ENCODE data around the gene ELP5. TPM values are rescaled to one million over a fixed set of nuclear protein-coding genes. Genes with fewer than 3 reads are reported as not detected.

Gene ELP5
- total and polyA plus RNA-seq, 2 donors (not counting 3 experiments of a cell fraction or from before 2014, with no cell fraction given), result 44.4 to 54.7 TPM

- Histone ChIP-seq H3K9ac (replicated peaks; ENCODE audit: extremely low read depth, insufficient read depth, low read length) (no peak overlapping the region), H3K4me1 (ENCODE audit: control insufficient read depth, extremely low read depth, insufficient read depth, low read length) (peaks cover 39% of the 10 kb centered on the region), H3K36me3 (ENCODE audit: control insufficient read depth in 2 of 2, extremely low read depth in 1 of 2, insufficient read depth in 2 of 2, low read length in 2 of 2) (no peaks in the 10 kb centered on the region), H2AFZ (ENCODE audit: low read depth, low read length) (no peak overlapping the region), H4K20me1 (replicated peaks; ENCODE audit: control insufficient read depth, extremely low read depth, insufficient read depth, low read length) (no peaks in the 10 kb centered on the region), H3K4me3 (replicated peaks in 1 of 3; ENCODE audit: insufficient read depth in 1 of 3, low read depth in 1 of 3, low read length in 3 of 3) (peak overlapping the region in 1 of 3 experiments; percentile 52), H3K27me3 (ENCODE audit: control insufficient read depth in 2 of 2, insufficient read depth in 2 of 2, low read length in 2 of 2) (no peaks in the 10 kb centered on the region), H3K79me2 (ENCODE audit: control insufficient read depth, insufficient read depth, low read length) (peaks cover 20% of the 10 kb centered on the region), H3K9me3 (replicated peaks; ENCODE audit: control insufficient read depth, insufficient read depth, low read length) (no peaks in the 10 kb centered on the region), H3K27ac (ENCODE audit: insufficient read depth, low read depth, low read length) (no peak overlapping the region), H3K9me1 (replicated peaks; ENCODE audit: control insufficient read depth, extremely low read depth, insufficient read depth, low read length) (no peaks in the 10 kb centered on the region), H3K4me2 (ENCODE audit: insufficient read depth, low read length) (peak overlapping the region; percentile 58)
- dilution Hi-C loops (cut with MboI; ENCODE audit: extremely low pct_ligation_motif_present, low sequenced_read_pairs), result no loop called here
- DNase-seq (ENCODE audit: low read depth, low spot score), result no peak
- CTCF ChIA-PET, result interaction anchor here (0.6 to 1.5 kb wide), 3 partner anchors 114 to 189 kb away, joined by 3 to 4 read pairs (median 4); no protein-coding TSS in a partner anchor
- POLR2A ChIA-PET, result interaction anchor here (0.6 kb wide), 1 partner anchor 42 kb away, joined by 4 read pairs; no protein-coding TSS in a partner anchor
- TF ChIP-seq GATA2 (IDR thresholded peaks at IDR 0.05; ENCODE audit: insufficient read depth, insufficient read length, low read depth, low read length) (no peak), FOS (IDR thresholded peaks at IDR 0.05; ENCODE audit: borderline replicate concordance, insufficient read depth, low read length) (no peak), MYC (IDR thresholded peaks at IDR 0.05; ENCODE audit: low read depth, low read length) (no peak), POLR2A (IDR thresholded peaks at IDR 0.05; ENCODE audit: low read depth, low read length) (no peak), POLR2AphosphoS5 (IDR thresholded peaks at IDR 0.05; ENCODE audit: insufficient read depth, low read depth, low read length) (no peak), JUN (IDR thresholded peaks at IDR 0.05; ENCODE audit: borderline replicate concordance, insufficient read depth, insufficient read length, low read depth) (no peak)
- TF ChIP-seq, protein P1, sequence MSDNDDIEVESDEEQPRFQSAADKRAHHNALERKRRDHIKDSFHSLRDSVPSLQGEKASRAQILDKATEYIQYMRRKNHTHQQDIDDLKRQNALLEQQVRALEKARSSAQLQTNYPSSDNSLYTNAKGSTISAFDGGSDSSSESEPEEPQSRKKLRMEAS (IDR thresholded peaks at IDR 0.05; ENCODE audit: insufficient read depth, insufficient read length), result peak; percentile 37
- TF ChIP-seq, protein P2, sequence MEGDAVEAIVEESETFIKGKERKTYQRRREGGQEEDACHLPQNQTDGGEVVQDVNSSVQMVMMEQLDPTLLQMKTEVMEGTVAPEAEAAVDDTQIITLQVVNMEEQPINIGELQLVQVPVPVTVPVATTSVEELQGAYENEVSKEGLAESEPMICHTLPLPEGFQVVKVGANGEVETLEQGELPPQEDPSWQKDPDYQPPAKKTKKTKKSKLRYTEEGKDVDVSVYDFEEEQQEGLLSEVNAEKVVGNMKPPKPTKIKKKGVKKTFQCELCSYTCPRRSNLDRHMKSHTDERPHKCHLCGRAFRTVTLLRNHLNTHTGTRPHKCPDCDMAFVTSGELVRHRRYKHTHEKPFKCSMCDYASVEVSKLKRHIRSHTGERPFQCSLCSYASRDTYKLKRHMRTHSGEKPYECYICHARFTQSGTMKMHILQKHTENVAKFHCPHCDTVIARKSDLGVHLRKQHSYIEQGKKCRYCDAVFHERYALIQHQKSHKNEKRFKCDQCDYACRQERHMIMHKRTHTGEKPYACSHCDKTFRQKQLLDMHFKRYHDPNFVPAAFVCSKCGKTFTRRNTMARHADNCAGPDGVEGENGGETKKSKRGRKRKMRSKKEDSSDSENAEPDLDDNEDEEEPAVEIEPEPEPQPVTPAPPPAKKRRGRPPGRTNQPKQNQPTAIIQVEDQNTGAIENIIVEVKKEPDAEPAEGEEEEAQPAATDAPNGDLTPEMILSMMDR (IDR thresholded peaks at IDR 0.05; ENCODE audit: extremely low read depth in 1 of 2, insufficient read depth in 1 of 2, low read depth in 1 of 2, low read length in 2 of 2), result no peak
- intact Hi-C loops (cut with micrococcal nuclease), result loop anchor here (2.0 kb wide), 1 partner anchor 91 kb away; the partner anchor contains the start of gene EIF5A
- BruUV-seq (replicated peaks), result no TSS peak
- FAIRE-seq, result no peak
Observed at GRCh38 chr17:7215652-7216180, 36.3 kb upstream of the ELP5 start.
